Stimulated activated CD4-positive, alpha-beta T cell treated with anti-CD3 and anti-CD28 coated beads, Interleukin-15, amount 100 ng/mL, for 24 hours (primary cell): Measurements from ENCODE around the gene CDKL4.
"Not testable (repeated sequence)": the region's sequence is repeated elsewhere in the genome, so short reads cannot be mapped to it uniquely, and the experiment has no call there.

Source experiments
- DNase-seq: peaks from one replicate; pipeline ENCODE4 v3.0.0-alpha.2; 2020

The CDKL4 gene

GRCh38 chr2:39140948-39141333 lies 102.8 kb downstream of the CDKL4 start:
- DNase-seq, result not testable (repeated sequence)

- DNase-seq, result no peak
These were observed 103.4 kb downstream of the CDKL4 start for GRCh38 chr2:39140322-39140847.

- DNase-seq, result no peak
These were observed 104.1 kb downstream of the CDKL4 start for GRCh38 chr2:39139511-39140237.

- DNase-seq, result no peak
These were observed 104.9 kb downstream of the CDKL4 start for GRCh38 chr2:39138837-39139211.

- DNase-seq, result not testable (repeated sequence)
These were observed 105.5 kb downstream of the CDKL4 start for GRCh38 chr2:39138187-39138836.

GRCh38 chr2:39136799-39137198 lies 107.0 kb downstream of the CDKL4 start:
- DNase-seq, result no peak

- no peak for DNase-seq
These were observed 108.0 kb downstream of the CDKL4 start for GRCh38 chr2:39135690-39136259.

- DNase-seq, result no peak
These were observed 110.4 kb downstream of the CDKL4 start for GRCh38 chr2:39133215-39133851.

GRCh38 chr2:39128919-39129391 lies 114.8 kb downstream of the CDKL4 start:
- DNase-seq, result peak; percentile 79

- DNase-seq, result peak; percentile 67
These were observed 115.8 kb downstream of the CDKL4 start for GRCh38 chr2:39127973-39128372.
